A673 (cell line): ENCODE data around the gene ABCA7. TPM values are rescaled to one million over a fixed set of nuclear protein-coding genes. Genes with fewer than 3 reads are reported as not detected.

Experiments used
- BruUV-seq: library from RNA; stranded (reverse); fragments of 400-500 nt; replicated peaks from 2 replicates; lab custom pipeline; 2021; lab: Mats Ljungman, UMichigan
- CTCF ChIA-PET: fragments of 300-600 bp; sonication (Branson Sonifier 250); formaldehyde crosslinking; loops from one replicate; lab custom pipeline; 2022; ENCODE audit warnings: antibody characterized with exemption; lab: Charles Lee
- POLR2A ChIA-PET: fragments of 300-600 bp; sonication (Branson Sonifier 250); formaldehyde crosslinking; loops from one replicate; lab custom pipeline; 2022; ENCODE audit warnings: antibody characterized with exemption; ENCODE audit not compliant: low non-redundant PET; lab: Charles Lee
- DNase-seq: peaks from one replicate; pipeline ENCODE4 v3.0.0-alpha.2; 2015; ENCODE audit warnings: low spot score
- H3K27ac ChIP-seq: fragments of 200-600 bp; sonication (generic); 2 replicates; pipeline ENCODE4 v1.5.1; 2016; ENCODE audit warnings: mixed run types, low read depth, mild to moderate bottlenecking, mixed read lengths, antibody characterized with exemption, low read length; ENCODE audit not compliant: poor library complexity, severe bottlenecking
- H3K27me3 ChIP-seq: fragments of 200-600 bp; sonication (generic); replicated peaks from 2 replicates; pipeline ENCODE4 v1.6.1; 2017; ENCODE audit warnings: mixed run types, low read depth, mild to moderate bottlenecking, mixed read lengths, antibody characterized with exemption, low read length; ENCODE audit not compliant: insufficient read depth, poor library complexity
- H3K36me3 ChIP-seq: fragments of 200-600 bp; sonication (generic); 2 replicates; pipeline ENCODE4 v1.6.1; 2016; ENCODE audit warnings: mixed run types, mild to moderate bottlenecking, mixed read lengths, antibody characterized with exemption, low read length; ENCODE audit not compliant: insufficient read depth, poor library complexity, severe bottlenecking
- H3K4me1 ChIP-seq: fragments of 200-600 bp; sonication (generic); 2 replicates; pipeline ENCODE4 v1.6.1; 2017; ENCODE audit warnings: mixed run types, mild to moderate bottlenecking, mixed read lengths, antibody characterized with exemption, low read length; ENCODE audit not compliant: insufficient read depth, poor library complexity, severe bottlenecking
- H3K4me3 ChIP-seq: fragments of 200-600 bp; sonication (generic); 2 replicates; pipeline ENCODE4 v1.5.1; 2016; ENCODE audit warnings: low read depth, mixed run types, mild to moderate bottlenecking, mixed read lengths, low read length; ENCODE audit not compliant: poor library complexity, severe bottlenecking
- H3K9me3 ChIP-seq: fragments of 200-600 bp; sonication (generic); 2 replicates; pipeline ENCODE4 v1.6.1; 2016; ENCODE audit warnings: mixed run types, low read depth, mild to moderate bottlenecking, mixed read lengths, antibody characterized with exemption, low read length; ENCODE audit not compliant: poor library complexity, severe bottlenecking
- CTCF ChIP-seq: fragments of 300-800, 200-600 bp; sonication (generic); conservative IDR thresholded peaks from 2 replicates; pipeline ENCODE4 v1.5.1; 2017; ENCODE audit warnings: low read depth, mild to moderate bottlenecking, antibody characterized with exemption, low read length, moderate library complexity, mixed read lengths
- EZH2 ChIP-seq: fragments of 200-600 bp; sonication (generic); IDR thresholded peaks from 2 replicates; pipeline ENCODE4 v1.6.1; 2017; ENCODE audit warnings: borderline replicate concordance, low read depth, mild to moderate bottlenecking, mixed read lengths, antibody characterized with exemption, low read length; ENCODE audit not compliant: poor library complexity, severe bottlenecking
- intact Hi-C: fragments of 100-400 bp; cut with micrococcal nuclease; formaldehyde crosslinking; loops from one replicate; pipeline ENCODE4 v1.10.0; 2022; ENCODE audit not compliant: unreplicated experiment
- total RNA-seq: library from RNA; stranded (reverse); gene quantifications from 2 replicates; pipeline ENCODE4 v1.2.3, GENCODE V29; 2021

Gene ABCA7
- total RNA-seq, 1 experiment from 2014 or later: 12.0 TPM

DNA sequence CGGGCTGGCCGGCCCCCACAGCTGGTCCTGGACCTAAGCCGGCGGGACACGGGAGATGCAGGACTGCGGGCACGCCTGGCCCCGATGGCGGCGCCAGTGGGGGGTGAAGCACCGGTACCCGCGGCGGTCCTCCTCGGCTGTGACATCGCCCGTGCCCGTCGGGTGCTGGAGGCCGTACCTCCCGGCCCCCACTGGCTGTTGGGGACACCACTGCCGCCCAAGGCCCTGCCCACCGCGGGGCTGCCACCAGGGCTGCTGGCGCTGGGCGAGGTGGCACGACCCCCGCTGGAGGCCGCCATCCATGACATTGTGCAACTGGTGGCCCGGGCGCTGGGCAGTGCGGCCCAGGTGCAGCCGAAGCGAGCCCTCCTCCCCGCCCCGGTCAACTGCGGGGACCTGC is 36.6 kb upstream of the ABCA7 start:
- Histone ChIP-seq H3K4me3 (no peak overlapping the region), H3K27ac (no peak overlapping the region), H3K9me3 (no peaks in the 10 kb centered on the region), H3K27me3 (peaks cover 27% of the 10 kb centered on the region), H3K4me1 (peaks cover 10% of the 10 kb centered on the region), H3K36me3 (peaks cover under 1% of the 10 kb centered on the region)
- no TSS peak for BruUV-seq
- ChIA-PET POLR2A (no interaction called here), CTCF (interaction anchor here (0.6 kb wide), 1 partner anchor 264 kb away, joined by 6 read pairs; no protein-coding TSS in a partner anchor)
- intact Hi-C loops: no loop called here
- DNase-seq: no peak
- TF ChIP-seq CTCF: no peak
- no peak for TF ChIP-seq EZH2

- DNase-seq: no peak
- H3K4me1 ChIP-seq: peaks cover 13% of the 10 kb centered on the region
- no peak overlapping the region for H3K4me3 ChIP-seq
- BruUV-seq: no TSS peak
- intact Hi-C loops: no loop called here
- peaks cover 18% of the 10 kb centered on the region for H3K27me3 ChIP-seq
- no peaks in the 10 kb centered on the region for H3K9me3 ChIP-seq
- POLR2A ChIA-PET: no interaction called here
- CTCF ChIA-PET: interaction anchor here (0.6 kb wide), 1 partner anchor 82 kb away, joined by 4 read pairs; no protein-coding TSS in a partner anchor
- H3K36me3 ChIP-seq: peaks cover 6% of the 10 kb centered on the region
- no peak for TF ChIP-seq CTCF
- TF ChIP-seq EZH2: no peak
- no peak overlapping the region for H3K27ac ChIP-seq
Observed at GRCh38 chr19:1004204-1004802, 35.6 kb upstream of the ABCA7 start.

DNA sequence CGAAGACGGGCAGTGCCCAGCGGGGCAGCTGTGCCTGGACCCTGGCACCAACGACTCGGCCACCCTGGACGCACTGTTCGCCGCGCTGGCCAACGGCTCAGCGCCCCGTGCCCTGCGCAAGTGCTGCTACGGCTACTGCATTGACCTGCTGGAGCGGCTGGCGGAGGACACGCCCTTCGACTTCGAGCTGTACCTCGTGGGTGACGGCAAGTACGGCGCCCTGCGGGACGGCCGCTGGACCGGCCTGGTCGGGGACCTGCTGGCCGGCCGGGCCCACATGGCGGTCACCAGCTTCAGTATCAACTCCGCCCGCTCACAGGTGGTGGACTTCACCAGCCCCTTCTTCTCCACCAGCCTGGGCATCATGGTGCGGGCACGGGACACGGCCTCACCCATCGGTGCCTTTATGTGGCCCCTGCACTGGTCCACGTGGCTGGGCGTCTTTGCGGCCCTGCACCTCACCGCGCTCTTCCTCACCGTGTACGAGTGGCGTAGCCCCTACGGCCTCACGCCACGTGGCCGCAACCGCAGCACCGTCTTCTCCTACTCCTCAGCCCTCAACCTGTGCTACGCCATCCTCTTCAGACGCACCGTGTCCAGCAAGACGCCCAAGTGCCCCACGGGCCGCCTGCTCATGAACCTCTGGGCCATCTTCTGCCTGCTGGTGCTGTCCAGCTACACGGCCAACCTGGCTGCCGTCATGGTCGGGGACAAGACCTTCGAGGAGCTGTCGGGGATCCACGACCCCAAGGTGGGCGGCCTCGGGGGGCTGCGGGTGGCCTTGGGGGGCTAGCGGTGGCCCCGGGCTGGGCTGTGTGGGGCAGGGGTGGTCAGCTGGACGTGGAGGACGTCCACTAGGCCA is 34.9 kb upstream of the ABCA7 start:
- peaks cover 10% of the 10 kb centered on the region for H3K36me3 ChIP-seq
- intact Hi-C loops: no loop called here
- POLR2A ChIA-PET: no interaction called here
- BruUV-seq: no TSS peak
- TF ChIP-seq EZH2 (no peak), CTCF (no peak)
- H3K4me1 ChIP-seq: peaks cover 20% of the 10 kb centered on the region
- H3K9me3 ChIP-seq: no peaks in the 10 kb centered on the region
- no peak for DNase-seq
- CTCF ChIA-PET: no interaction called here
- peaks cover 11% of the 10 kb centered on the region for H3K27me3 ChIP-seq
- no peak overlapping the region for H3K27ac ChIP-seq
- no peak overlapping the region for H3K4me3 ChIP-seq
